Fibroblast of the aortic adventitia (primary cell): Measurements from ENCODE around the gene MGAT4A. TPM values are rescaled to one million over a fixed set of nuclear protein-coding genes. Genes with fewer than 3 reads are reported as not detected.

Source experiments
- DNase-seq: peaks from one replicate; pipeline ENCODE4 v3.0.0-alpha.2; 2010; ENCODE audit warnings: low read depth
- H3K4me3 ChIP-seq: 2 replicates; pipeline ENCODE4 v1.5.1; 2011; ENCODE audit warnings: low read depth, mild to moderate bottlenecking, control low read depth, low read length, moderate library complexity
- total RNA-seq: library from RNA; depleted of rRNA; stranded (reverse); fragments of >200 nt; gene quantifications from 2 replicates; pipeline ENCODE4 v1.2.3, GENCODE V29; 2012; ENCODE audit warnings: low replicate concordance
- TF ChIP-seq, protein P1 (sequence below): IDR thresholded peaks from 2 replicates; pipeline ENCODE4 v1.5.1; 2011; ENCODE audit warnings: mild to moderate bottlenecking, low read length, control low read depth, inconsistent platforms; ENCODE audit not compliant: insufficient read depth

MGAT4A gene
- total RNA-seq, 1 donor: 0.36 TPM

DNA sequence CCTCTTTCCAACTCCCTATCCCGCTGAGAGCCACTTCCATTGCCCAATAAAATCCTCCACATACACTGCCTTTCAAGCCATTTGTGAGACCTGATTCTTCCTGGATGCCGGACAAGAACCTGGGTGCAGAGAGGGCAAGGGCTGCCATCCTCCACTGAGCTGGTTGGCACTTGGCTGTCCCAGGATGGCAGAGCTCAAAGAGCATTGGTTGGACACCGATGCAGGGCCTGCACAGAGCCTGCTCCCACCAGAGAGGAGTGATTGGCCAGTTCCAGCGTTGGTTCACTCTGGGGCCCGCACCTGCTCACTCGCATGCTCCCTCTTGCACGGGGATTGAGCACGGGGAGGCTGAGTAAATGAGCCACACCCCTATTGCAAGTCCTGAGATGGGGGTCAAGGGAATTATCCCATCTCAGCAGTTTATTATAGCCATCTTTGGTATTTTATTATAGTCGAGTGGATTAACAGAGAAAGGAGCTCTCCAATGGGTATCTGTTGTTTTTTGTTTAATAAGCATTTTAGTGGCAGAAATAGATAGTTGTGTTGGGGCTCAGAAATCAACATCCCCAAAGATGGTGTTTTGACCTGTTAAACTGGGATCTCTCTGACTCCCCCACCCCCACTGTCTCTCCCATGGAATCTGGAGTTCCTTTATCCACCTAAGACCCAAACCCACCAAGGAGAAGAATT lies 19.8 kb upstream of the MGAT4A start:
- DNase-seq: no peak
- TF ChIP-seq, protein P1, sequence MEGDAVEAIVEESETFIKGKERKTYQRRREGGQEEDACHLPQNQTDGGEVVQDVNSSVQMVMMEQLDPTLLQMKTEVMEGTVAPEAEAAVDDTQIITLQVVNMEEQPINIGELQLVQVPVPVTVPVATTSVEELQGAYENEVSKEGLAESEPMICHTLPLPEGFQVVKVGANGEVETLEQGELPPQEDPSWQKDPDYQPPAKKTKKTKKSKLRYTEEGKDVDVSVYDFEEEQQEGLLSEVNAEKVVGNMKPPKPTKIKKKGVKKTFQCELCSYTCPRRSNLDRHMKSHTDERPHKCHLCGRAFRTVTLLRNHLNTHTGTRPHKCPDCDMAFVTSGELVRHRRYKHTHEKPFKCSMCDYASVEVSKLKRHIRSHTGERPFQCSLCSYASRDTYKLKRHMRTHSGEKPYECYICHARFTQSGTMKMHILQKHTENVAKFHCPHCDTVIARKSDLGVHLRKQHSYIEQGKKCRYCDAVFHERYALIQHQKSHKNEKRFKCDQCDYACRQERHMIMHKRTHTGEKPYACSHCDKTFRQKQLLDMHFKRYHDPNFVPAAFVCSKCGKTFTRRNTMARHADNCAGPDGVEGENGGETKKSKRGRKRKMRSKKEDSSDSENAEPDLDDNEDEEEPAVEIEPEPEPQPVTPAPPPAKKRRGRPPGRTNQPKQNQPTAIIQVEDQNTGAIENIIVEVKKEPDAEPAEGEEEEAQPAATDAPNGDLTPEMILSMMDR: no peak
- H3K4me3 ChIP-seq: no peak overlapping the region

DNA sequence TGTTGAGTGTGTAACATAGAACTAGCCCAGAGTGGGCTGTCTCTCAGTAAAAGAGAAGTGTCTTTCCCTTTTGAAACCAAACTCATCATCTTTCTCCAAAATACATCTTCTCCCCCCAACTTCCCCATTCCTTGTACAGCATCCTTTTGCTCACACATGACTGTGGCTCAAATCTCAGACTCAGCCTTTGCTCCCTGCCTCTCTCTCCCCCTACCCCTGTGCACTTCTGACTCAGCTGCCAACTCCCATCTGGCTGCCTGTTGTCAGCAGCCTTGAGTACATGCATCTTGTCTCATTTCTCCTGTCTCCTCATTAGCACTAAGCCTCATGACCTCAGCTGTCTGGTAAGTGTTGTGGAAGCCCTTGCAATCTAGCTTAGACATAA lies 18.1 kb upstream of the MGAT4A start:
- TF ChIP-seq, protein P1: no peak
- no peak overlapping the region for H3K4me3 ChIP-seq
- DNase-seq: no peak

DNA sequence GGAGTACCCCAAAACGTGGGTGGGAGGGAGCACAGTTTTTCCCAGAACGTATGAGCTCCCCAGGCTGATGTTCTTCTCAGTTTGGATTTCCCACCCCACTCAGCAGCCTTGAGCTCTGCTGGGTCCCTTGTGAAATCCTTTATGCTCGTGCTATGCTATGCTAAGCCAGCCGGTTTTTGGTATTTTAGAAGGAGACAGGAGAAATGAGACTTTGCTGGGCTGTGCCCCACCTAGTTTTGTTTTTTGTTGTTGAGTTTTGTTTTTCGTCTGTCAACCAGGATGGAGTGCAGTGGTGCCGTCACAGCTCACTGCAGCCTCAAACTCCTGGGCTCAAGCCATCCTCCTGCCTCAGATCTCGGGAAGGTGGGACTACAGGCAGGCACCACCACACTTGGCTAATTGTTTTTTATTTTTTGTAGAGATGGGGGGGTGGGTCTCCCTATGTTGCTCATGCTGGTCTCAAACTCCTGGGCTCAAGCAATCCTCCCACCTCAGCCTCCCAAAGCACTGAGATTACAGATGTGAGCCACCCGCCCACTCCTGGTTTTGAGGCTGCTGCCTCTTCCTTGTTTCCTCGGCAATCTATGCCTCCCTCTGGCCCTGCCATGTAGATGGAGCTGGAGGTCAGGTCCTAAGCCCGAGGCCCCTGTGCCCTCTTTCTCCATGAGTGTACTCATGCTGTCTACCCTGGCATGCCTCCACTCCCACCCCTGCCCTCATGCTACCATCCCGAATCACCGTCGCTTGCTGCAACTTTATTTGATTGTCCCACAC lies 17.5 kb upstream of the MGAT4A start:
- H3K4me3 ChIP-seq: no peak overlapping the region
- TF ChIP-seq, protein P1: no peak
- no peak for DNase-seq

DNA sequence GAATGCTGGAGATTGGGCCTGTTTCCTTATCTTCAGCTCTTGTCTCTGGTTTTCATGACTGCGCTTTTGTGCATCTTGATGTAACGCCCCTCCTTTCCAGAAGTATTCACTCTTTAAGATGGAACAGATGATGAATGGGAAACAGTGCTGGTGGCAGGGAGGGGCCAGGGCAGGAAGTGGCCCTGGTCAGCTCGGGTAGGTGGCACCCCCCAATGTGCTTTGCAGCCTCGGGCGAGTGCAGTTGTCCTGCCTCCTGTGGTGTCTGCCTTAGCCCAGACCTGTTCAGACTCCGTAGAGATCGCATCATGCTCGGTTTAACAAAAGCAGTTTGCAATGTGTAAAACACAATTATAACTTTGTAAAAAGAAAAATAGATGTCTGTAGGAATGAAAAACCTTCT lies 17.0 kb upstream of the MGAT4A start:
- TF ChIP-seq, protein P1: no peak
- no peak overlapping the region for H3K4me3 ChIP-seq
- no peak for DNase-seq

DNA sequence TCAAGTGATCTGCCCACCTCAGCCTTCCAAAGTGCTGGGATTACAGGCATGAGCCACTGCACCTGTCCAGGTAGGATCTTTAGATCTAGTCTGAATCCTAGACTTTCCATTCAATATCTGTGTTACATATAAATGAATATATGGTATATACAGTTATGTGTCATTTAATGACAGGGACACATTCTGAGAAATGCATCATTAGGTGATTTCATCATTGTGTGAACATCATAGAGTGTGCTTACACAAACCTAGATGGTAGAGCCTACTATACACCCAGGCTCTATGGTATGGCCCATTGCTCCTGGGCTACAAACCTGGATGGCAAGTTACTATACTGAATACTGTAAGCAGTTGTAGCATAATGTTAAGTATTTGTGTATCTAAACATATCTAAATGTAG lies 15.5 kb upstream of the MGAT4A start:
- no peak overlapping the region for H3K4me3 ChIP-seq
- no peak for DNase-seq
- TF ChIP-seq, protein P1: no peak

DNA sequence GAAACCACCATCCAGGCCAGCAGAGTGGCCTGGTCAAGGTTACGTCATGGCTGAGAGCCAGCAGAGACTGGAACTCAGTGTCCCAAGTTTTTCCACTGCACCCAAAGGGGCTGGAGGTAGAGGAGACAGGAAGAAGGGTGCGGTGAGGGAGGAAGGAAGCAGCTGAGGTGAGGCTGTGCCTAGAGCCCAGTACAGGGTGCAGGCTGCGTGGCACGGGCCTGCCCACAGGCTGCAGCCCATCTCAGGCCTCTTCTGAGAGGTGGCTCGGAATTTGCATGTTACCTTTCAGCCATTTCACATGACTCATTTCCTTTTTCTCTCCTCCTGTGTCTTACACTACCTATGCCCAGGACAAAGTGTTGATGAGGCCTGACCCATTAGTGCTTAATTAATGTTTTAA lies 13.7 kb upstream of the MGAT4A start:
- no peak for DNase-seq
- H3K4me3 ChIP-seq: no peak overlapping the region
- TF ChIP-seq, protein P1: no peak

DNA sequence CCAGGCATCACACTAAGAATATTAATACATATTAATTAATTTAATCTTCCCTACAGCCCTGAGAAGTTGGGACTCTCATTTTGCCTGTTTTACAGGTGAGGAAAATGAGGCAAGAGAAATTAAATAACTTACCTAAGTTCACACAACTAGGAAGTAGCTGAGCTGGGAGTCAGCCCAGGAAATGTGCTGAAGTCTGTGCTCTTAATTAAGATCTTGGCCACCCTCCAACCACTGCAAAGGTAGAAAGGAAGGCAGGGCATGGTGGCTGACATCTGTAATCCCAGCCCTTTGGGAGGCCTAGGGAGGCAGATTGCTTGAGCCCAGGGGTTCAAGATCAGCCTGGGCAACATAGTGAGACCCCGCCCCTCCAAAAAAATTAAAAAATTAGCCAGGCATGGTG lies 12.9 kb upstream of the MGAT4A start:
- TF ChIP-seq, protein P1: no peak
- DNase-seq: no peak
- H3K4me3 ChIP-seq: no peak overlapping the region
